Transverse colon (tissue), 4 donors: ENCODE data around the gene ARRB1. TPM values are rescaled to one million over a fixed set of nuclear protein-coding genes. Genes with fewer than 3 reads are reported as not detected.
A peak's percentile ranks its signal among the peaks of the same experiment; 100 is the strongest.

Experiments
- DNase-seq: peaks from one replicate; pipeline ENCODE4 v3.0.0-alpha.2; 2019
- H3K27ac ChIP-seq, 4 donors: fragments of 200-600 bp; sonication (generic); 2 replicates each; pipeline ENCODE4 v1.5.1; 2016 to 2018; ENCODE audit warnings: inconsistent platforms in 4 of 4
- H3K27me3 ChIP-seq: fragments of 200-600 bp; sonication (generic); 2 replicates; pipeline ENCODE4 v1.5.1; 2017; ENCODE audit warnings: inconsistent platforms
- H3K36me3 ChIP-seq, 4 donors: fragments of 200-600 bp; sonication (generic); 2 replicates each; pipeline ENCODE4 v1.5.1; 2017 to 2019; ENCODE audit warnings: inconsistent platforms in 4 of 4
- H3K4me1 ChIP-seq, 4 donors: fragments of 200-600 bp; sonication (generic); 2 replicates each; pipeline ENCODE4 v1.5.1; 2017 to 2020; ENCODE audit warnings: inconsistent platforms in 4 of 4
- H3K4me3 ChIP-seq, 4 donors: fragments of 200-600 bp; sonication (generic); 1 replicate in 1 of 4; 2 replicates in 3 of 4; pipeline versions ENCODE4 v1.5.1 to v1.6.1; 2017 to 2019; ENCODE audit warnings: inconsistent platforms in 4 of 4
- H3K9me3 ChIP-seq, 2 donors: fragments of 200-600 bp; sonication (generic); 2 replicates each; pipeline ENCODE4 v1.5.1; 2017 to 2019; ENCODE audit warnings: inconsistent platforms in 2 of 2
- EP300 ChIP-seq: sonication (generic); formaldehyde crosslinking; IDR thresholded peaks from one replicate; pipeline ENCODE4 v1.6.1; 2017; ENCODE audit warnings: antibody characterized with exemption, low read depth
- POLR2A ChIP-seq: fragments of 450-650 bp; IDR thresholded peaks from one replicate; pipeline ENCODE4 v1.6.1; 2016; ENCODE audit warnings: antibody characterized with exemption, mild to moderate bottlenecking, moderate library complexity
- POLR2AphosphoS5 ChIP-seq, 3 donors: sonication (generic); formaldehyde crosslinking; IDR thresholded peaks; one replicate each; pipeline ENCODE4 v1.6.1; 2016; ENCODE audit warnings: antibody characterized with exemption in 3 of 3
- WGBS, 2 donors: methylation state at CpG; one replicate each; pipeline ENCODE4 v1.1.5; 2018; ENCODE audit warnings: low coverage in 1 of 2; 5-methylcytosine and 5-hydroxymethylcytosine counted together
- in situ Hi-C, 4 donors: fragments of 200-750 bp; cut with MboI; loops; one replicate each; pipeline versions ENCODE4 v1.15.0 to v1.15.1; 2017; ENCODE audit warnings: low sequenced_read_pairs in 3 of 4, low pct_ligation_motif_present in 1 of 4, low pct_unique_long_range_greater_than_20kb in 1 of 4
- intact Hi-C: fragments of 100-400 bp; cut with DNase I; formaldehyde crosslinking; loops from one replicate; pipeline ENCODE4 v1.15.1; 2023; ENCODE audit warnings: low total_unique reads
- total RNA-seq, 4 donors: library from RNA; depleted of rRNA; stranded (reverse); fragments of >200 nt; gene quantifications; one replicate each; pipeline ENCODE4 v1.1.0, GENCODE V29; 2016
- TF ChIP-seq, protein P1 (sequence below), 5 experiments: fragments of 200-600 bp in 3 of 5; fragments of 450-650 bp in 2 of 5; sonication (generic) in 3 of 5; IDR thresholded peaks; 1 replicate in 2 of 5; 2 replicates in 3 of 5; pipeline ENCODE4 v1.5.1; 2016 to 2017; ENCODE audit warnings: antibody characterized with exemption in 5 of 5, inconsistent platforms in 3 of 5, mild to moderate bottlenecking in 2 of 5, moderate library complexity in 1 of 5

Gene ARRB1
- total RNA-seq, 4 donors from 2014 or later: 55.7 to 88.2 (median 78.0) TPM

- Histone ChIP-seq H3K9me3 (no peaks in the 10 kb centered on the region), H3K27ac (no peak overlapping the region), H3K27me3 (no peaks in the 10 kb centered on the region), H3K4me1 (no peaks in the 10 kb centered on the region), H3K4me3 (no peak overlapping the region), H3K36me3 (no peaks in the 10 kb centered on the region)
- in situ Hi-C loops (no loop called here), intact Hi-C loops (no loop called here)
- 68 to 80% methylated on average over 3 to 8 of the region's 8 CpGs for WGBS, 2 donors
- no peak for TF ChIP-seq EP300
- TF ChIP-seq POLR2A: no peak
- TF ChIP-seq POLR2AphosphoS5 (IDR thresholded peaks at IDR 0.05): no peak
- TF ChIP-seq, protein P1, sequence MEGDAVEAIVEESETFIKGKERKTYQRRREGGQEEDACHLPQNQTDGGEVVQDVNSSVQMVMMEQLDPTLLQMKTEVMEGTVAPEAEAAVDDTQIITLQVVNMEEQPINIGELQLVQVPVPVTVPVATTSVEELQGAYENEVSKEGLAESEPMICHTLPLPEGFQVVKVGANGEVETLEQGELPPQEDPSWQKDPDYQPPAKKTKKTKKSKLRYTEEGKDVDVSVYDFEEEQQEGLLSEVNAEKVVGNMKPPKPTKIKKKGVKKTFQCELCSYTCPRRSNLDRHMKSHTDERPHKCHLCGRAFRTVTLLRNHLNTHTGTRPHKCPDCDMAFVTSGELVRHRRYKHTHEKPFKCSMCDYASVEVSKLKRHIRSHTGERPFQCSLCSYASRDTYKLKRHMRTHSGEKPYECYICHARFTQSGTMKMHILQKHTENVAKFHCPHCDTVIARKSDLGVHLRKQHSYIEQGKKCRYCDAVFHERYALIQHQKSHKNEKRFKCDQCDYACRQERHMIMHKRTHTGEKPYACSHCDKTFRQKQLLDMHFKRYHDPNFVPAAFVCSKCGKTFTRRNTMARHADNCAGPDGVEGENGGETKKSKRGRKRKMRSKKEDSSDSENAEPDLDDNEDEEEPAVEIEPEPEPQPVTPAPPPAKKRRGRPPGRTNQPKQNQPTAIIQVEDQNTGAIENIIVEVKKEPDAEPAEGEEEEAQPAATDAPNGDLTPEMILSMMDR (IDR thresholded peaks at IDR 0.05): no peak
- DNase-seq: no peak
Measured at GRCh38 chr11:75394085-75394840, 42.8 kb upstream of the ARRB1 start.

DNA sequence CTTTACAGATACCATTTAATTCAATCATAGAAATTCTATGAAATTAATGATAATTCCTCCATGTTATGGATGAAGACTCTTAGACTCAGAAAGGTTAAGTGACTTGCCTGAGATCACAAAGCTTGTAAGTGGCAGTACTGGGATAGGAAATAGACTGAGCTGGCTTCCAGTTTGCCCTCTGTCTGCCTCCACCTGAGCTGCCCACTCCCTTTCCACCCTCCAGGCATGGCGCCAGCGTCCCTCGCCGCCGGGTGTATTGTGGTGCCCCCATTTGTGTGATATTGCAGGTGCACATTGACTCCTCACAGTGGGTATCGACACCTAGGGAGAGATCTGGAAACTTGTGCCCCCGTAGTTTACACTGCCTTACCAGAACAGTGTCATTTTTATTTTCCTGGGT, 38.5 kb upstream of the ARRB1 start:
- H3K9me3 ChIP-seq: no peaks in the 10 kb centered on the region
- in situ Hi-C loops: loop anchor here in 3 of 4 donors (5.0 to 10.0 kb wide), 3 partner anchors 55 to 115 kb away; no protein-coding TSS in a partner anchor
- no peak for DNase-seq
- peaks cover 0 to 30% (median 14%) of the 10 kb centered on the region in 4 donors for H3K4me1 ChIP-seq
- 87% methylated on average over 7 of the region's 7 CpGs; no CpG with 5 or more reads in 1 of the 2 donors for WGBS, 2 donors
- H3K27ac ChIP-seq: no peak overlapping the region
- H3K4me3 ChIP-seq: no peak overlapping the region
- intact Hi-C loops: loop anchor here (2.0 to 10.0 kb wide), 2 partner anchors 143 to 1055 kb away; partner anchors contain the start of gene EMSY
- no peaks in the 10 kb centered on the region for H3K27me3 ChIP-seq
- no peaks in the 10 kb centered on the region for H3K36me3 ChIP-seq
- no peak for TF ChIP-seq POLR2AphosphoS5 (IDR thresholded peaks at IDR 0.05)
- TF ChIP-seq, protein P1 (IDR thresholded peaks at IDR 0.05): no peak
- TF ChIP-seq EP300: no peak
- no peak for TF ChIP-seq POLR2A

DNA sequence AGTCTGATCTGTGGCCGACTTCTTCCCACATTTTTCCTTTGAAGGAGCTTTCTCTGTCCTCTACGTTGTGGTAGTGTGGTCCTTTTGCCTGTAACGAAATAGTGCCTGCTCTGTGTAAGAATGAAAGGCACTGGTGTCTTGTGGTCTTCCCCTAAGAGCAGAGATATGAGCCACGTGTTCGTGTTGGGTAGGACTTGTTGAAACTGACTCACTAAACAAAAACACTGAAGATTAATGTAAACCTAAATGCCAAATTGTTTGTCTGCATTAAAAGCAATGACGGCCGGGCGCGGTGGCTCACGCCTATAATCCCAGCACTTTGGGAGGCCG, 37.8 kb upstream of the ARRB1 start:
- no peaks in the 10 kb centered on the region for H3K27me3 ChIP-seq
- H3K4me3 ChIP-seq: no peak overlapping the region
- 68 to 72% methylated on average over 7 to 11 of the region's 11 CpGs for WGBS, 2 donors
- intact Hi-C loops: loop anchor here (2.0 to 10.0 kb wide), 2 partner anchors 144 to 1056 kb away; partner anchors contain the start of gene EMSY
- peaks cover 0 to 37% (median 16%) of the 10 kb centered on the region in 4 donors for H3K4me1 ChIP-seq
- no peak for DNase-seq
- no peak overlapping the region for H3K27ac ChIP-seq
- no peaks in the 10 kb centered on the region for H3K36me3 ChIP-seq
- no peak for TF ChIP-seq POLR2A
- TF ChIP-seq, protein P1 (IDR thresholded peaks at IDR 0.05): no peak
- no peak for TF ChIP-seq EP300
- TF ChIP-seq POLR2AphosphoS5 (IDR thresholded peaks at IDR 0.05): no peak
- H3K9me3 ChIP-seq: no peaks in the 10 kb centered on the region
- in situ Hi-C loops: loop anchor here in 3 of 4 donors (5.0 to 10.0 kb wide), 3 partner anchors 54 to 114 kb away; no protein-coding TSS in a partner anchor

GRCh38 chr11:75388386-75389275, 37.2 kb upstream of the ARRB1 start:
- H3K4me1 ChIP-seq: peaks cover 0 to 39% (median 18%) of the 10 kb centered on the region in 4 donors
- H3K36me3 ChIP-seq: no peaks in the 10 kb centered on the region
- peak overlapping the region in 3 of 4 donors; percentile 20 to 75 (median 69) for H3K27ac ChIP-seq
- TF ChIP-seq EP300: no peak
- TF ChIP-seq, protein P1 (IDR thresholded peaks at IDR 0.05): peak; percentile 82 to 91 (median 88)
- 23 to 27% methylated on average over 3 to 9 of the region's 9 CpGs for WGBS, 2 donors
- DNase-seq: peak; percentile 73
- H3K27me3 ChIP-seq: no peaks in the 10 kb centered on the region
- H3K4me3 ChIP-seq: no peak overlapping the region
- intact Hi-C loops (loop anchor here (2.0 to 10.0 kb wide), 2 partner anchors 144 to 1056 kb away; partner anchors contain the start of gene EMSY), in situ Hi-C loops (loop anchor here in 3 of 4 donors (5.0 to 10.0 kb wide), 3 partner anchors 54 to 114 kb away; no protein-coding TSS in a partner anchor)
- no peaks in the 10 kb centered on the region for H3K9me3 ChIP-seq
